ENCODE results near the gene SPX. TPM values are rescaled to one million over a fixed set of nuclear protein-coding genes. Genes with fewer than 3 reads are reported as not detected.

SPX gene
- polyA plus RNA-seq, 2 of the 4 experiments (the other 2 are of a cell fraction), result 2.9 to 39.8 TPM

DNA sequence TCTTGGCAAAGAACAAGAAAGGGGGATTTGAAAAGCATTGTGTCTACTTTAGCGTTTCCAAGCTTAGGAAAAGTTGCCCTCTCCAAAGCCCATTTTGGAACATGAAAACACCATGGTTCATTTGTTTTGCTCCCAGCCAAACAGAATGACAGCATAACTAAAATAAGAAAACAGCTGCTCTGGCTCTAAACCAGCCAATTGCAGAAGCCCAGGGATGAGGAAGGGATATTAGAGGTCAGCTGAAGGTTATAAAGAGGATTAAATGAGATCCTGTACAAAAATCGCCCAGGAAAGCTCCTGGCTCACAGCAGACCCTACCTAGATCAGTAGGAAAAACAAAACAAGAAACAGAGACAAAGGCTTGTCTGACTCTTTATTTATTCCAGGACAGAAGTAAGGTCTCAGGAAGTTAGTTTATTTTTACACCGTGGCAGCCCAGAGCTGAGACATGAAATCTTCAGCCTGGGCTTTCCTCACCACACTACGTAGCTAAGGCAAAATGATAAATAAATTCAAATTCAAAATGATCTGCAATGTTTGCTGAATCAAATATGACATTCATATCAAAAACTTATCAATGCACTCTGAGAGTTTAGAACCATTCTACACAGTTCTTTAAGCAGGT lies 25.9 kb downstream of the SPX start:
- 77% methylated on average over 4 of the region's 4 CpGs for WGBS (ENCODE audit: missing lambda C conversion rate)
- H3K27ac ChIP-seq, result no peak overlapping the region
- ATAC-seq, result no peak
- no peak for TF ChIP-seq HOXA7 (CRISPR knock-in tag; IDR thresholded peaks at IDR 0.05)
- no peak for TF ChIP-seq CHD2 (IDR thresholded peaks at IDR 0.05; ENCODE audit: low read length, partially characterized antibody)
- no peak for TF ChIP-seq SREBF2 (IDR thresholded peaks at IDR 0.05)
- TF ChIP-seq NPAS2 (CRISPR knock-in tag; IDR thresholded peaks at IDR 0.05; ENCODE audit: borderline replicate concordance), result no peak
- no peak for TF ChIP-seq MAFK (IDR thresholded peaks at IDR 0.05; ENCODE audit: partially characterized antibody)
- TF ChIP-seq POLR2AphosphoS2 (conservative IDR thresholded peaks at IDR 0.05; ENCODE audit: low read length), result no peak
- no peak for TF ChIP-seq ZSCAN20 (CRISPR knock-in tag; IDR thresholded peaks at IDR 0.05)
- TF ChIP-seq ZC3H11A (IDR thresholded peaks at IDR 0.05), result no peak
- TF ChIP-seq RCOR1 (IDR thresholded peaks at IDR 0.05; ENCODE audit: low read depth, low read length), result no peak
- TF ChIP-seq CBX8 (IDR thresholded peaks at IDR 0.05), result no peak
- TF ChIP-seq FOXS1 (CRISPR knock-in tag; IDR thresholded peaks at IDR 0.05), result no peak
- TF ChIP-seq PBX3 (IDR thresholded peaks at IDR 0.05), result no peak
- no peak for TF ChIP-seq MAX (IDR thresholded peaks at IDR 0.05)
- TF ChIP-seq, protein P1, sequence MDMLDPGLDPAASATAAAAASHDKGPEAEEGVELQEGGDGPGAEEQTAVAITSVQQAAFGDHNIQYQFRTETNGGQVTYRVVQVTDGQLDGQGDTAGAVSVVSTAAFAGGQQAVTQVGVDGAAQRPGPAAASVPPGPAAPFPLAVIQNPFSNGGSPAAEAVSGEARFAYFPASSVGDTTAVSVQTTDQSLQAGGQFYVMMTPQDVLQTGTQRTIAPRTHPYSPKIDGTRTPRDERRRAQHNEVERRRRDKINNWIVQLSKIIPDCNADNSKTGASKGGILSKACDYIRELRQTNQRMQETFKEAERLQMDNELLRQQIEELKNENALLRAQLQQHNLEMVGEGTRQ (IDR thresholded peaks at IDR 0.05), result no peak
- TF ChIP-seq, protein P2, sequence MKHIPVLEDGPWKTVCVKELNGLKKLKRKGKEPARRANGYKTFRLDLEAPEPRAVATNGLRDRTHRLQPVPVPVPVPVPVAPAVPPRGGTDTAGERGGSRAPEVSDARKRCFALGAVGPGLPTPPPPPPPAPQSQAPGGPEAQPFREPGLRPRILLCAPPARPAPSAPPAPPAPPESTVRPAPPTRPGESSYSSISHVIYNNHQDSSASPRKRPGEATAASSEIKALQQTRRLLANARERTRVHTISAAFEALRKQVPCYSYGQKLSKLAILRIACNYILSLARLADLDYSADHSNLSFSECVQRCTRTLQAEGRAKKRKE (CRISPR knock-in tag; IDR thresholded peaks at IDR 0.05; ENCODE audit: low read depth), result no peak
- TF ChIP-seq HES2 (IDR thresholded peaks at IDR 0.05), result no peak
- TF ChIP-seq TP53 (CRISPR knock-in tag; IDR thresholded peaks at IDR 0.05), result no peak
- no peak for TF ChIP-seq EHF (CRISPR knock-in tag; IDR thresholded peaks at IDR 0.05)
- TF ChIP-seq RFX5 (IDR thresholded peaks at IDR 0.05), result no peak
- no peak for TF ChIP-seq ESRRA (IDR thresholded peaks at IDR 0.05; ENCODE audit: borderline replicate concordance, low read length)
- no peak for DNase-seq (ENCODE audit: low read depth in 1 of 2, low spot score in 1 of 2)
- H3K4me2 ChIP-seq, result no peak overlapping the region
- no peaks in the 10 kb centered on the region for H3K4me1 ChIP-seq
- ChIA-PET CTCF (no interaction called here), POLR2A (no interaction called here)
- no peak overlapping the region for H3K4me3 ChIP-seq
- H3K9me3 ChIP-seq, result no peaks in the 10 kb centered on the region
- FAIRE-seq, result no peak

- POLR2A ChIA-PET, result no interaction called here
- 69% methylated on average over 6 of the region's 6 CpGs for WGBS (ENCODE audit: missing lambda C conversion rate)
- Histone ChIP-seq H3K4me1 (no peaks in the 10 kb centered on the region), H3K4me2 (no peak overlapping the region), H3K9me3 (no peaks in the 10 kb centered on the region), H3K27ac (no peak overlapping the region), H3K4me3 (no peak overlapping the region)
- no peak for FAIRE-seq
- CTCF ChIA-PET, result interaction anchor here (1.4 kb wide), 1 partner anchor 11 kb away, joined by 4 read pairs; no protein-coding TSS in a partner anchor
- no peak for DNase-seq (ENCODE audit: low read depth in 1 of 2, low spot score in 1 of 2)
- ATAC-seq, result no peak
- no peak for TF ChIP-seq NR3C1 (IDR thresholded peaks at IDR 0.05)
- no peak for TF ChIP-seq CHD2 (IDR thresholded peaks at IDR 0.05; ENCODE audit: low read length, partially characterized antibody)
- no peak for TF ChIP-seq RNF2 (IDR thresholded peaks at IDR 0.05; ENCODE audit: borderline replicate concordance, low read depth)
- no peak for TF ChIP-seq ZSCAN20 (CRISPR knock-in tag; IDR thresholded peaks at IDR 0.05)
- TF ChIP-seq FOSB (CRISPR knock-in tag; IDR thresholded peaks at IDR 0.05), result no peak
- no peak for TF ChIP-seq EHF (CRISPR knock-in tag; IDR thresholded peaks at IDR 0.05)
- no peak for TF ChIP-seq BCL3 (IDR thresholded peaks at IDR 0.05)
- no peak for TF ChIP-seq CBX2 (IDR thresholded peaks at IDR 0.05; ENCODE audit: borderline replicate concordance, low read depth)
- TF ChIP-seq MAZ (IDR thresholded peaks at IDR 0.05; ENCODE audit: borderline replicate concordance, low read depth, low read length), result no peak
- TF ChIP-seq BHLHE40 (IDR thresholded peaks at IDR 0.05; ENCODE audit: low read depth, low read length), result no peak
- no peak for TF ChIP-seq SMC3 (IDR thresholded peaks at IDR 0.05)
- no peak for TF ChIP-seq EP300 (IDR thresholded peaks at IDR 0.05)
- no peak for TF ChIP-seq MAX (IDR thresholded peaks at IDR 0.05)
- no peak for TF ChIP-seq GATA3 (IDR thresholded peaks at IDR 0.05; ENCODE audit: borderline replicate concordance)
- TF ChIP-seq RARB (CRISPR knock-in tag; IDR thresholded peaks at IDR 0.05), result no peak
- no peak for TF ChIP-seq KDM1A (IDR thresholded peaks at IDR 0.05; ENCODE audit: low read depth)
- no peak for TF ChIP-seq FOXS1 (CRISPR knock-in tag; IDR thresholded peaks at IDR 0.05)
- no peak for TF ChIP-seq TP53 (CRISPR knock-in tag; IDR thresholded peaks at IDR 0.05)
- TF ChIP-seq KDM5A (IDR thresholded peaks at IDR 0.05), result no peak
Measured at GRCh38 chr12:21552635-21553328, 26.7 kb downstream of the SPX start.
